Endothelial cell of umbilical vein (primary cell): Measurements from ENCODE around the gene RASAL3. TPM values are rescaled to one million over a fixed set of nuclear protein-coding genes. Genes with fewer than 3 reads are reported as not detected.

Experiments used
- BruUV-seq: library from RNA; stranded (reverse); fragments of 400-500 nt; replicated peaks from 2 replicates; lab custom pipeline; 2021; lab: Mats Ljungman, UMichigan
- CTCF ChIA-PET: fragments of 300-600, 350-600 bp; sonication (Branson Sonifier 250); formaldehyde crosslinking; loops from one replicate; lab custom pipeline; 2021; ENCODE audit warnings: antibody characterized with exemption, inconsistent platforms; lab: Charles Lee
- POLR2A ChIA-PET: fragments of 300-600, 350-600 bp; sonication (Branson Sonifier 250); formaldehyde crosslinking; loops from one replicate; lab custom pipeline; 2021; ENCODE audit warnings: antibody characterized with exemption, inconsistent platforms; lab: Charles Lee
- DNase-seq: peaks from one replicate; pipeline ENCODE4 v3.0.0-alpha.2; 2011; ENCODE audit warnings: low read depth, low spot score
- FAIRE-seq: peaks from 2 replicates; lab custom pipeline; 2011; peaks lifted over from hg19 to GRCh38; lab: Jason Lieb, UNC
- H2AFZ ChIP-seq: 2 replicates; pipeline ENCODE4 v1.6.0; 2012; ENCODE audit warnings: low read depth, low read length, control low read depth, inconsistent platforms
- H3K27ac ChIP-seq: 2 replicates; pipeline ENCODE4 v1.5.1; 2011; ENCODE audit warnings: low read depth, mild to moderate bottlenecking, control low read depth, low read length, moderate library complexity; ENCODE audit not compliant: insufficient read depth
- H3K27me3 ChIP-seq, 2 experiments: 2 replicates each; pipeline versions ENCODE4 v1.6.0 to v1.6.1; 2011; ENCODE audit warnings: low read length in 2 of 2, mixed read lengths in 1 of 2; ENCODE audit not compliant: control insufficient read depth in 2 of 2, insufficient read depth in 2 of 2
- H3K36me3 ChIP-seq, 2 experiments: 2 replicates in 1 of 2; 3 replicates in 1 of 2; pipeline ENCODE4 v1.5.1; 2011; ENCODE audit warnings: low read length in 2 of 2, mild to moderate bottlenecking in 1 of 2, moderate library complexity in 1 of 2; ENCODE audit not compliant: control insufficient read depth in 2 of 2, insufficient read depth in 2 of 2; ENCODE audit errors: extremely low read depth in 1 of 2
- H3K4me1 ChIP-seq: 3 replicates; pipeline ENCODE4 v1.5.1; 2011; ENCODE audit warnings: mild to moderate bottlenecking, low read length; ENCODE audit not compliant: control insufficient read depth, insufficient read depth; ENCODE audit errors: extremely low read depth
- H3K4me2 ChIP-seq: 2 replicates; pipeline ENCODE4 v1.6.1; 2011; ENCODE audit warnings: low read length, control low read depth, mixed read lengths; ENCODE audit not compliant: insufficient read depth
- H3K4me3 ChIP-seq, 3 experiments: fragments of 200-600 bp in 1 of 3; sonication (generic), shearing (Covaris generic) in 1 of 3; replicated peaks in 1 of 3; 2 replicates each; pipeline ENCODE4 v1.5.1; 2011 to 2016; ENCODE audit warnings: control low read depth in 3 of 3, low read length in 3 of 3, mild to moderate bottlenecking in 2 of 3, inconsistent platforms in 1 of 3, low read depth in 1 of 3, moderate library complexity in 1 of 3; ENCODE audit not compliant: insufficient read depth in 1 of 3
- H3K79me2 ChIP-seq: 2 replicates; pipeline ENCODE4 v1.6.0; 2012; ENCODE audit warnings: low read length, inconsistent platforms; ENCODE audit not compliant: control insufficient read depth, insufficient read depth
- H3K9ac ChIP-seq: replicated peaks from 2 replicates; pipeline ENCODE3; 2011; ENCODE audit warnings: low read length, control low read depth; ENCODE audit not compliant: insufficient read depth; ENCODE audit errors: extremely low read depth
- H3K9me1 ChIP-seq: replicated peaks from 3 replicates; pipeline ENCODE4 v1.6.0; 2011; ENCODE audit warnings: mild to moderate bottlenecking, low read length; ENCODE audit not compliant: control insufficient read depth, insufficient read depth; ENCODE audit errors: extremely low read depth
- H3K9me3 ChIP-seq: replicated peaks from 2 replicates; pipeline ENCODE4 v1.5.1; 2012; ENCODE audit warnings: low read length, inconsistent platforms; ENCODE audit not compliant: control insufficient read depth, insufficient read depth
- H4K20me1 ChIP-seq: replicated peaks from 2 replicates; pipeline ENCODE3; 2011; ENCODE audit warnings: mild to moderate bottlenecking, low read length; ENCODE audit not compliant: control insufficient read depth, insufficient read depth; ENCODE audit errors: extremely low read depth
- EZH2 ChIP-seq: IDR thresholded peaks from 2 replicates; pipeline ENCODE4 v1.6.1; 2012; ENCODE audit warnings: borderline replicate concordance, low read depth, mild to moderate bottlenecking, moderate library complexity, low read length, inconsistent platforms; ENCODE audit not compliant: severe bottlenecking
- FOS ChIP-seq: IDR thresholded peaks from 2 replicates; pipeline ENCODE4 v1.6.1; 2011; ENCODE audit warnings: mild to moderate bottlenecking, low read length, moderate library complexity, borderline replicate concordance; ENCODE audit not compliant: insufficient read depth
- GATA2 ChIP-seq: IDR thresholded peaks from 2 replicates; pipeline ENCODE4 v1.7.0; 2011; ENCODE audit warnings: low read depth, mild to moderate bottlenecking, moderate library complexity, mixed read lengths, low read length; ENCODE audit not compliant: insufficient read length, insufficient read depth
- JUN ChIP-seq: IDR thresholded peaks from 2 replicates; pipeline ENCODE4 v1.6.1; 2011; ENCODE audit warnings: borderline replicate concordance, low read depth; ENCODE audit not compliant: insufficient read length, insufficient read depth
- MYC ChIP-seq: IDR thresholded peaks from one replicate; pipeline ENCODE4 v1.6.1; 2011; ENCODE audit warnings: mild to moderate bottlenecking, low read depth, low read length
- POLR2A ChIP-seq: IDR thresholded peaks from 2 replicates; pipeline ENCODE4 v1.6.1; 2012; ENCODE audit warnings: low read depth, mild to moderate bottlenecking, control low read depth, low read length
- POLR2AphosphoS5 ChIP-seq: IDR thresholded peaks from 2 replicates; pipeline ENCODE4 v1.6.1; 2012; ENCODE audit warnings: low read depth, mild to moderate bottlenecking, control low read depth, low read length, moderate library complexity; ENCODE audit not compliant: insufficient read depth
- dilution Hi-C: fragments of 300-500 bp; cut with MboI; formaldehyde crosslinking; loops from one replicate; pipeline ENCODE4 v1.15.0; 2019; ENCODE audit warnings: low sequenced_read_pairs; ENCODE audit not compliant: extremely low pct_ligation_motif_present
- intact Hi-C: fragments of 100-400 bp; cut with micrococcal nuclease; formaldehyde crosslinking; loops from one replicate; pipeline ENCODE4 v1.10.0; 2022
- polyA plus RNA-seq, 4 experiments: library from polyadenylated mRNA; depleted of rRNA in 3 of 4; stranded (reverse) in 3 of 4; unstranded in 1 of 4; fragments of >200 nt; gene quantifications; 2 replicates each; pipeline versions ENCODE4 v1.2.1 to v1.2.3, GENCODE V29; 2011 to 2012; ENCODE audit warnings: missing spikeins in 1 of 4
- total RNA-seq: library from RNA; stranded (reverse); gene quantifications from 2 replicates; pipeline ENCODE4 v1.2.3, GENCODE V29; 2021
- TF ChIP-seq, protein P1 (sequence below): IDR thresholded peaks from 2 replicates; pipeline ENCODE4 v1.6.1; 2011; ENCODE audit not compliant: insufficient read depth, insufficient read length
- TF ChIP-seq, protein P2 (sequence below), 2 donors: IDR thresholded peaks; 1 replicate in 1 of 2; 2 replicates in 1 of 2; pipeline ENCODE4 v1.5.1; 2011; ENCODE audit warnings: low read length in 2 of 2, mild to moderate bottlenecking in 2 of 2, moderate library complexity in 2 of 2, control low read depth in 1 of 2, inconsistent platforms in 1 of 2, low read depth in 1 of 2; ENCODE audit not compliant: insufficient read depth in 1 of 2; ENCODE audit errors: extremely low read depth in 1 of 2

The RASAL3 gene
- total and polyA plus RNA-seq, 2 donors (not counting 3 experiments of a cell fraction or from before 2014, with no cell fraction given) = 4.1 to 5.7 TPM

DNA sequence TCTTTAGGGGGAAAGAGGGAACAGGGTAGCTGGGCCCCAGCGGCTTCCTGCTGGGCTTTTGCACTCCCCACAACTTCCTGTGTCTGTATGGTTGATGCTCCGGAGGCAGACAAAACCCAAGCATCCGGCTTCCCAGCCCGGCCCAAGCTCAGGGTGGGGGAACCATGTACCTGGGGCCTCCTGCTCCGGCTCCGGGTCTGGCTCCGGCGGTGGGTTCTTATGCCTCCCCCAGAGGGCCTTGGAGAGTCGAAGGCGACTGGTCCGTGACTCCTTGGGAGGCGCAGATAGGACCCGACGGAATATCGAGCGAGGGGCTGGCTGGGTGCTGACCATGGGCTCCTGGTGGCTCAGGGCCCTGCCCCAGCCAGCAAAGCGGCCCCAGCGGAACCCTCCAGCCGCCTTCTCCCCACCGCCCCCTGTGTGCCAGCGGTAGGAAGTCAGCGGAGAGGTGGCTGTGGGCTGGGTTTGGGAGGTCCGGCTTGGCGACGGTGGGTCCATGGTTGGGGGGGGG, 428 bp downstream of the RASAL3 start:
- peak overlapping the region in 2 of 3 experiments; percentile 16 to 25 for H3K4me3 ChIP-seq
- H4K20me1 ChIP-seq = no peaks in the 10 kb centered on the region
- H3K27me3 ChIP-seq = no peaks in the 10 kb centered on the region
- peak overlapping the region; percentile 55 for H3K4me2 ChIP-seq
- peaks cover 30% of the 10 kb centered on the region for H3K4me1 ChIP-seq
- intact Hi-C loops = no loop called here
- dilution Hi-C loops = no loop called here
- no peak overlapping the region for H3K27ac ChIP-seq
- BruUV-seq = no TSS peak
- H3K79me2 ChIP-seq = no peaks in the 10 kb centered on the region
- ChIA-PET CTCF (interaction anchor here (1.4 kb wide), 1 partner anchor 45 kb away, joined by 3 read pairs; no protein-coding TSS in a partner anchor), POLR2A (interaction anchor here (0.6 kb wide), 1 partner anchor 10 kb away, joined by 4 read pairs; no protein-coding TSS in a partner anchor)
- TF ChIP-seq GATA2 = no peak
- TF ChIP-seq, protein P1, sequence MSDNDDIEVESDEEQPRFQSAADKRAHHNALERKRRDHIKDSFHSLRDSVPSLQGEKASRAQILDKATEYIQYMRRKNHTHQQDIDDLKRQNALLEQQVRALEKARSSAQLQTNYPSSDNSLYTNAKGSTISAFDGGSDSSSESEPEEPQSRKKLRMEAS = no peak
- H3K9me1 ChIP-seq = no peaks in the 10 kb centered on the region
- no peaks in the 10 kb centered on the region for H3K36me3 ChIP-seq
- DNase-seq (no peak), FAIRE-seq (no peak)
- H2AFZ ChIP-seq = peak overlapping the region; percentile 84
- no peak overlapping the region for H3K9ac ChIP-seq
- H3K9me3 ChIP-seq = no peaks in the 10 kb centered on the region

DNA sequence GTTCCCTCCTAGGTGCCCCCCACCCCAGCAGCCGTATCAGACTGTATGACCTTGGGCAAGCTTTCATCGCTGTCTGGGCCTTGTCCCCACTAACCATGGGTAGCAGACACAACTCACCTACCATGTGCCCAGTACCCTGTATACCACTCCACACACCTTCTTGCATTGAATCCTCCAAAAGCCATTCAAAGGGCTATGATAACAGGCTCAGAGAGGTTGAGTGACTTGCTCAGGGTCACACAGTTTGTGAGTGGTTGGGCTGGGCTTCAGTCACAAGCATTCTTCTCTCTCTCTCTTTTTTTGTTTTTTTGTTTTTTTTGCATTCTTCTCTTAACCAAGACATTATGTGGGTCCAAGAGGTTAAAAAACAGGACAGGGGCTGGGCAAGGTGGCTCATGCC, 2.6 kb downstream of the RASAL3 start:
- DNase-seq = no peak
- CTCF ChIA-PET = interaction anchor here (1.0 to 1.2 kb wide), 2 partner anchors 94 to 360 kb away, joined by 3 to 4 read pairs; no protein-coding TSS in a partner anchor

More for the DNA sequence above, 2.6 kb downstream of the RASAL3 start:
- POLR2A ChIA-PET = interaction anchor here (1.3 kb wide), 1 partner anchor 9 kb away, joined by 4 read pairs; no protein-coding TSS in a partner anchor
- Histone ChIP-seq H3K27me3 (peaks cover 12 to 15% of the 10 kb centered on the region in 2 experiments), H3K9me3 (no peaks in the 10 kb centered on the region), H3K27ac (no peak overlapping the region), H3K4me3 (no peak overlapping the region), H4K20me1 (no peaks in the 10 kb centered on the region), H3K9me1 (no peaks in the 10 kb centered on the region), H2AFZ (no peak overlapping the region), H3K4me1 (peaks cover 16% of the 10 kb centered on the region), H3K9ac (no peak overlapping the region), H3K36me3 (no peaks in the 10 kb centered on the region), H3K4me2 (no peak overlapping the region), H3K79me2 (no peaks in the 10 kb centered on the region)
- dilution Hi-C loops (no loop called here), intact Hi-C loops (no loop called here)
- BruUV-seq = no TSS peak
- no peak for FAIRE-seq
- TF ChIP-seq, protein P2, sequence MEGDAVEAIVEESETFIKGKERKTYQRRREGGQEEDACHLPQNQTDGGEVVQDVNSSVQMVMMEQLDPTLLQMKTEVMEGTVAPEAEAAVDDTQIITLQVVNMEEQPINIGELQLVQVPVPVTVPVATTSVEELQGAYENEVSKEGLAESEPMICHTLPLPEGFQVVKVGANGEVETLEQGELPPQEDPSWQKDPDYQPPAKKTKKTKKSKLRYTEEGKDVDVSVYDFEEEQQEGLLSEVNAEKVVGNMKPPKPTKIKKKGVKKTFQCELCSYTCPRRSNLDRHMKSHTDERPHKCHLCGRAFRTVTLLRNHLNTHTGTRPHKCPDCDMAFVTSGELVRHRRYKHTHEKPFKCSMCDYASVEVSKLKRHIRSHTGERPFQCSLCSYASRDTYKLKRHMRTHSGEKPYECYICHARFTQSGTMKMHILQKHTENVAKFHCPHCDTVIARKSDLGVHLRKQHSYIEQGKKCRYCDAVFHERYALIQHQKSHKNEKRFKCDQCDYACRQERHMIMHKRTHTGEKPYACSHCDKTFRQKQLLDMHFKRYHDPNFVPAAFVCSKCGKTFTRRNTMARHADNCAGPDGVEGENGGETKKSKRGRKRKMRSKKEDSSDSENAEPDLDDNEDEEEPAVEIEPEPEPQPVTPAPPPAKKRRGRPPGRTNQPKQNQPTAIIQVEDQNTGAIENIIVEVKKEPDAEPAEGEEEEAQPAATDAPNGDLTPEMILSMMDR (IDR thresholded peaks at IDR 0.05; ENCODE audit: extremely low read depth in 1 of 2, insufficient read depth in 1 of 2, low read depth in 1 of 2, low read length in 2 of 2) = no peak
- no peak for TF ChIP-seq POLR2A
- TF ChIP-seq MYC = no peak
- TF ChIP-seq FOS = no peak
- no peak for TF ChIP-seq JUN
- TF ChIP-seq, protein P1 = no peak
- no peak for TF ChIP-seq GATA2
- no peak for TF ChIP-seq POLR2AphosphoS5
- TF ChIP-seq EZH2 = no peak
